Measurements from ENCODE around the gene FANCM.

DNA sequence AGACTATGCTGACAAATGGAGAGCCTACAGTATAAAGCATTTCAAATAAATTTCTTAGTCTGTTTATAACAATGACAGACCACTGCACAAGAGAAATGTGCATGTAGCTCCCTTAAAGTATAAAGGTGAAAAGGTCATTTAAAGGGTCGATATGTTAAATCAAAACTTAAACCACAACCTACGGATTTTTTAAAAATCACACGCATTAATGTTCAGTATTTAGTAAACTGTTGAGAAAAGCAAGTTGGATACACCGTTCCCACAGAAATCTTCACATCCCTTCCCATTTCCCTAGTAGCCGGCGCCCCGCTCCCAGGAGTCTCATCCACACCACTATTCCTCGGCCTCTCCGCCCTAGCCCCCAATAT, 2.1 kb upstream of the FANCM start:
- TF ChIP-seq POLR2A (IDR thresholded peaks at IDR 0.05) = no peak
- TF ChIP-seq, protein P1, sequence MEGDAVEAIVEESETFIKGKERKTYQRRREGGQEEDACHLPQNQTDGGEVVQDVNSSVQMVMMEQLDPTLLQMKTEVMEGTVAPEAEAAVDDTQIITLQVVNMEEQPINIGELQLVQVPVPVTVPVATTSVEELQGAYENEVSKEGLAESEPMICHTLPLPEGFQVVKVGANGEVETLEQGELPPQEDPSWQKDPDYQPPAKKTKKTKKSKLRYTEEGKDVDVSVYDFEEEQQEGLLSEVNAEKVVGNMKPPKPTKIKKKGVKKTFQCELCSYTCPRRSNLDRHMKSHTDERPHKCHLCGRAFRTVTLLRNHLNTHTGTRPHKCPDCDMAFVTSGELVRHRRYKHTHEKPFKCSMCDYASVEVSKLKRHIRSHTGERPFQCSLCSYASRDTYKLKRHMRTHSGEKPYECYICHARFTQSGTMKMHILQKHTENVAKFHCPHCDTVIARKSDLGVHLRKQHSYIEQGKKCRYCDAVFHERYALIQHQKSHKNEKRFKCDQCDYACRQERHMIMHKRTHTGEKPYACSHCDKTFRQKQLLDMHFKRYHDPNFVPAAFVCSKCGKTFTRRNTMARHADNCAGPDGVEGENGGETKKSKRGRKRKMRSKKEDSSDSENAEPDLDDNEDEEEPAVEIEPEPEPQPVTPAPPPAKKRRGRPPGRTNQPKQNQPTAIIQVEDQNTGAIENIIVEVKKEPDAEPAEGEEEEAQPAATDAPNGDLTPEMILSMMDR (IDR thresholded peaks at IDR 0.05) = no peak
